Loucy (cell line): ENCODE measurements around the gene VWA5A.

Experiments used
- H2AFZ ChIP-seq: fragments of 200-600 bp; sonication (generic); 2 replicates; pipeline ENCODE4 v1.6.0; 2016; ENCODE audit warnings: antibody characterized with exemption, mild to moderate bottlenecking, low read length, moderate library complexity
- H3F3A ChIP-seq: fragments of 200-600 bp; 2 replicates; pipeline ENCODE4 v1.6.0; 2016; ENCODE audit warnings: antibody characterized with exemption, low read depth, mild to moderate bottlenecking
- H3K27me3 ChIP-seq: fragments of 200-600 bp; sonication (generic); 2 replicates; pipeline ENCODE4 v1.6.1; 2014; ENCODE audit warnings: low read length, mild to moderate bottlenecking; ENCODE audit not compliant: insufficient read depth, poor library complexity, severe bottlenecking
- H3K36me3 ChIP-seq: fragments of 200-600 bp; sonication (generic); 2 replicates; pipeline ENCODE4 v1.6.1; 2016; ENCODE audit warnings: low read length; ENCODE audit not compliant: insufficient read depth
- H3K4me1 ChIP-seq: fragments of 200-600 bp; sonication (generic); 2 replicates; pipeline ENCODE4 v1.5.1; 2014; ENCODE audit warnings: low read length, mild to moderate bottlenecking; ENCODE audit not compliant: insufficient read depth, poor library complexity, severe bottlenecking
- H3K4me2 ChIP-seq: fragments of 200-600 bp; sonication (generic); 2 replicates; pipeline ENCODE4 v1.6.0; 2014; ENCODE audit warnings: antibody characterized with exemption, low read length, low read depth, mild to moderate bottlenecking; ENCODE audit not compliant: poor library complexity, severe bottlenecking
- H3K4me3 ChIP-seq: fragments of 200-600 bp; sonication (generic); 2 replicates; pipeline ENCODE4 v1.5.1; 2014; ENCODE audit warnings: low read length, mild to moderate bottlenecking, mixed read lengths; ENCODE audit not compliant: poor library complexity, severe bottlenecking
- H3K79me2 ChIP-seq: fragments of 200-600 bp; sonication (generic); 2 replicates; pipeline ENCODE4 v1.6.1; 2014; ENCODE audit warnings: low read length; ENCODE audit not compliant: insufficient read depth
- H3K9ac ChIP-seq: fragments of 200-600 bp; sonication (generic); 2 replicates; pipeline ENCODE4 v1.6.0; 2014; ENCODE audit warnings: mild to moderate bottlenecking, low read depth, low read length, moderate library complexity; ENCODE audit not compliant: poor library complexity, severe bottlenecking
- H3K9me2 ChIP-seq: fragments of 200-600 bp; sonication (generic); replicated peaks from 2 replicates; pipeline ENCODE4 v1.6.1; 2016; ENCODE audit warnings: low read depth, low read length, mixed read lengths
- H3K9me3 ChIP-seq: fragments of 200-600 bp; sonication (generic); 2 replicates; pipeline ENCODE4 v1.6.1; 2014; ENCODE audit warnings: mild to moderate bottlenecking, antibody characterized with exemption, low read length, low read depth; ENCODE audit not compliant: insufficient read depth
- H4K20me1 ChIP-seq: fragments of 200-600 bp; sonication (generic); 2 replicates; pipeline ENCODE4 v1.6.0; 2014; ENCODE audit warnings: antibody characterized with exemption, low read length, mild to moderate bottlenecking; ENCODE audit not compliant: insufficient read depth, poor library complexity, severe bottlenecking
- EZH2phosphoT487 ChIP-seq: fragments of 200-600 bp; IDR thresholded peaks from 2 replicates; pipeline ENCODE4 v1.6.1; 2018; ENCODE audit warnings: antibody characterized with exemption, mild to moderate bottlenecking, moderate library complexity, borderline replicate concordance
- TF ChIP-seq, protein P1 (sequence below): fragments of 200-600 bp; sonication (generic); conservative IDR thresholded peaks from 2 replicates; pipeline ENCODE4 v1.5.1; 2014; ENCODE audit warnings: mild to moderate bottlenecking, antibody characterized with exemption, low read length

VWA5A gene

GRCh38 chr11:124096364-124096763 lies 18.9 kb upstream of the VWA5A start:
- Histone ChIP-seq H3K4me1 (no peaks in the 10 kb centered on the region), H3F3A (no peaks in the 10 kb centered on the region), H3K4me3 (no peak overlapping the region), H3K36me3 (no peaks in the 10 kb centered on the region), H3K9ac (no peak overlapping the region), H3K4me2 (no peak overlapping the region), H2AFZ (no peak overlapping the region), H4K20me1 (no peaks in the 10 kb centered on the region), H3K9me2 (no peaks in the 10 kb centered on the region), H3K79me2 (no peaks in the 10 kb centered on the region), H3K27me3 (no peaks in the 10 kb centered on the region), H3K9me3 (no peaks in the 10 kb centered on the region)
- TF ChIP-seq, protein P1, sequence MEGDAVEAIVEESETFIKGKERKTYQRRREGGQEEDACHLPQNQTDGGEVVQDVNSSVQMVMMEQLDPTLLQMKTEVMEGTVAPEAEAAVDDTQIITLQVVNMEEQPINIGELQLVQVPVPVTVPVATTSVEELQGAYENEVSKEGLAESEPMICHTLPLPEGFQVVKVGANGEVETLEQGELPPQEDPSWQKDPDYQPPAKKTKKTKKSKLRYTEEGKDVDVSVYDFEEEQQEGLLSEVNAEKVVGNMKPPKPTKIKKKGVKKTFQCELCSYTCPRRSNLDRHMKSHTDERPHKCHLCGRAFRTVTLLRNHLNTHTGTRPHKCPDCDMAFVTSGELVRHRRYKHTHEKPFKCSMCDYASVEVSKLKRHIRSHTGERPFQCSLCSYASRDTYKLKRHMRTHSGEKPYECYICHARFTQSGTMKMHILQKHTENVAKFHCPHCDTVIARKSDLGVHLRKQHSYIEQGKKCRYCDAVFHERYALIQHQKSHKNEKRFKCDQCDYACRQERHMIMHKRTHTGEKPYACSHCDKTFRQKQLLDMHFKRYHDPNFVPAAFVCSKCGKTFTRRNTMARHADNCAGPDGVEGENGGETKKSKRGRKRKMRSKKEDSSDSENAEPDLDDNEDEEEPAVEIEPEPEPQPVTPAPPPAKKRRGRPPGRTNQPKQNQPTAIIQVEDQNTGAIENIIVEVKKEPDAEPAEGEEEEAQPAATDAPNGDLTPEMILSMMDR: no peak
- no peak for TF ChIP-seq EZH2phosphoT487

DNA sequence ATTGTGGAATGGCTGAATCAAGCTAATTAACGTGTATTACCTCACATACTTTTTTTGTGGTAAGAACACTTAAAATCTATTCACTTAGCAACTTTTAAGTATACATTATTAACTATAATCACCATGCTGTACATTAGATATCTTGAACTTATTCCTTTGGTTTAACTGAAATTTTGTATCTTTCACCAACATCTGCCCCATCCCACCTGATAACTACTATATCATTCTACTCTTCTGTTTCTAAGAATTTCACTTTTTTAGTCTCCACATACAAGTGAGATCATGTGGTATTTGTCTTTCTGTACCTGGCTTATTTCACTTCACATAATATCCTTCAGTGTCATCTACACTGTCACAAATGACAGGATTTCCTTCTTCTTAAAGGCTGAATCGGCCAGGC lies 17.1 kb upstream of the VWA5A start:
- Histone ChIP-seq H3K4me1 (no peaks in the 10 kb centered on the region), H3K36me3 (no peaks in the 10 kb centered on the region), H2AFZ (no peak overlapping the region)

DNA sequence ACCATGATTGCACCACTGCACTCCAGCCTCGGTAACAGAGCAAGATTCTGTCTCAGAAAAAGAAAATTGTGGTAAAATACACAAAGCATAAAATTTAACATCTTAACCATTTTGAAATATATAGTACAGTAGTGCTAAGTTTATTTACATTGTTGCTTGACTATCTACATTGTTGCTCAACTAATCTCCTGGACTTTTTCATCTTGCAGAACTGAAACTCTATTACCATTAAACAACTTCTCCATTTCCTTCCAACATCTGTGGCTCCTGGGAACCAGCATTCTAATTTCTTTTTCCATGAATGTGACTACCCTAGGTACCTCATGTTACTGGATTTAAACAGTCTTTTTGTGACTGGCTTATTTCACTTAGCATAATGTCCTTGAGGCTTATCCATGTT lies 13.5 kb upstream of the VWA5A start:
- H2AFZ ChIP-seq: no peak overlapping the region
- H3K9me2 ChIP-seq: no peaks in the 10 kb centered on the region
- no peaks in the 10 kb centered on the region for H3K9me3 ChIP-seq
- TF ChIP-seq EZH2phosphoT487: no peak
- TF ChIP-seq, protein P1: no peak
- no peaks in the 10 kb centered on the region for H3F3A ChIP-seq
- H3K4me3 ChIP-seq: no peak overlapping the region
- H4K20me1 ChIP-seq: no peaks in the 10 kb centered on the region
- H3K4me1 ChIP-seq: no peaks in the 10 kb centered on the region
- H3K4me2 ChIP-seq: no peak overlapping the region
- no peaks in the 10 kb centered on the region for H3K27me3 ChIP-seq
- H3K79me2 ChIP-seq: no peaks in the 10 kb centered on the region
- no peak overlapping the region for H3K9ac ChIP-seq
- no peaks in the 10 kb centered on the region for H3K36me3 ChIP-seq

More for the DNA sequence above, 17.1 kb upstream of the VWA5A start:
- Histone ChIP-seq H3K79me2 (no peaks in the 10 kb centered on the region), H3K4me2 (no peak overlapping the region), H3F3A (no peaks in the 10 kb centered on the region), H3K9me3 (no peaks in the 10 kb centered on the region), H3K4me3 (no peak overlapping the region), H4K20me1 (no peaks in the 10 kb centered on the region), H3K27me3 (no peaks in the 10 kb centered on the region), H3K9ac (no peak overlapping the region), H3K9me2 (no peaks in the 10 kb centered on the region)
- TF ChIP-seq, protein P1: no peak
- TF ChIP-seq EZH2phosphoT487: no peak
